ENCODE measurements around the gene CAMK2B.

- TF ChIP-seq CTCF (IDR thresholded peaks at IDR 0.05 in 4 of 5, conservative IDR thresholded peaks at IDR 0.05 in 1 of 5), result no peak
- TF ChIP-seq POLR2A (IDR thresholded peaks at IDR 0.05), result no peak
Observed at GRCh38 chr7:44367475-44368043, 42.2 kb upstream of the CAMK2B start.

Measured in gastrocnemius medialis (tissue), 4 donors.